ENCODE measurements around the gene HMG20A.
A peak's percentile ranks its signal among the peaks of the same experiment; 100 is the strongest.

HMG20A gene

DNA sequence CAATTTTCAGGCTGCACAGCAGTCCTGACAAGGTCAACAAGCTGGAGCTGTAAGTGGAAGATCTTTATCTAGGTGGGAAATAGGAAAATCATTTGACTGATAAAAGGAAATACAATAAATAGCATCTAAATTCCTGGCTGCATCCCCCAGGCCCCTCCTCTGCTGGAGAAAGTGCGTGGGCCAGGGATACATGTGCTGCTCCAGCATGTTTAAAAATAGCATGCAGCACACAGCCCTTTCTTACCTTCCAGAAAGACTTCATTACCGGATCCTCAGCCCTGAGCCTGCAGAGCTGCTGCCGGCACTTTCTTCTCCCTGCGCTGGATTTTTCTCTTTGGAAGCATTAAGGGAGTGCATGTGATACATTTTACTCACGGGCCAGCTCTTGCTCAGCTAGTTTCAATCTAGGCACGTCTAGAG lies 77.3 kb downstream of the HMG20A start:
- TF ChIP-seq, protein P1, sequence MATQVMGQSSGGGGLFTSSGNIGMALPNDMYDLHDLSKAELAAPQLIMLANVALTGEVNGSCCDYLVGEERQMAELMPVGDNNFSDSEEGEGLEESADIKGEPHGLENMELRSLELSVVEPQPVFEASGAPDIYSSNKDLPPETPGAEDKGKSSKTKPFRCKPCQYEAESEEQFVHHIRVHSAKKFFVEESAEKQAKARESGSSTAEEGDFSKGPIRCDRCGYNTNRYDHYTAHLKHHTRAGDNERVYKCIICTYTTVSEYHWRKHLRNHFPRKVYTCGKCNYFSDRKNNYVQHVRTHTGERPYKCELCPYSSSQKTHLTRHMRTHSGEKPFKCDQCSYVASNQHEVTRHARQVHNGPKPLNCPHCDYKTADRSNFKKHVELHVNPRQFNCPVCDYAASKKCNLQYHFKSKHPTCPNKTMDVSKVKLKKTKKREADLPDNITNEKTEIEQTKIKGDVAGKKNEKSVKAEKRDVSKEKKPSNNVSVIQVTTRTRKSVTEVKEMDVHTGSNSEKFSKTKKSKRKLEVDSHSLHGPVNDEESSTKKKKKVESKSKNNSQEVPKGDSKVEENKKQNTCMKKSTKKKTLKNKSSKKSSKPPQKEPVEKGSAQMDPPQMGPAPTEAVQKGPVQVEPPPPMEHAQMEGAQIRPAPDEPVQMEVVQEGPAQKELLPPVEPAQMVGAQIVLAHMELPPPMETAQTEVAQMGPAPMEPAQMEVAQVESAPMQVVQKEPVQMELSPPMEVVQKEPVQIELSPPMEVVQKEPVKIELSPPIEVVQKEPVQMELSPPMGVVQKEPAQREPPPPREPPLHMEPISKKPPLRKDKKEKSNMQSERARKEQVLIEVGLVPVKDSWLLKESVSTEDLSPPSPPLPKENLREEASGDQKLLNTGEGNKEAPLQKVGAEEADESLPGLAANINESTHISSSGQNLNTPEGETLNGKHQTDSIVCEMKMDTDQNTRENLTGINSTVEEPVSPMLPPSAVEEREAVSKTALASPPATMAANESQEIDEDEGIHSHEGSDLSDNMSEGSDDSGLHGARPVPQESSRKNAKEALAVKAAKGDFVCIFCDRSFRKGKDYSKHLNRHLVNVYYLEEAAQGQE (IDR thresholded peaks at IDR 0.05; ENCODE audit: insufficient read depth in 1 of 2, low read depth in 2 of 2, low read length in 2 of 2) = peak in 1 of 2 experiments; percentile 14; a peak in 1 of 4 replicates
- no peak for TF ChIP-seq SIN3A (IDR thresholded peaks at IDR 0.05; ENCODE audit: borderline replicate concordance, insufficient read depth, low read length)
- no peak for TF ChIP-seq POLR2AphosphoS5 (IDR thresholded peaks at IDR 0.05; ENCODE audit: low read depth, low read length)

DNA sequence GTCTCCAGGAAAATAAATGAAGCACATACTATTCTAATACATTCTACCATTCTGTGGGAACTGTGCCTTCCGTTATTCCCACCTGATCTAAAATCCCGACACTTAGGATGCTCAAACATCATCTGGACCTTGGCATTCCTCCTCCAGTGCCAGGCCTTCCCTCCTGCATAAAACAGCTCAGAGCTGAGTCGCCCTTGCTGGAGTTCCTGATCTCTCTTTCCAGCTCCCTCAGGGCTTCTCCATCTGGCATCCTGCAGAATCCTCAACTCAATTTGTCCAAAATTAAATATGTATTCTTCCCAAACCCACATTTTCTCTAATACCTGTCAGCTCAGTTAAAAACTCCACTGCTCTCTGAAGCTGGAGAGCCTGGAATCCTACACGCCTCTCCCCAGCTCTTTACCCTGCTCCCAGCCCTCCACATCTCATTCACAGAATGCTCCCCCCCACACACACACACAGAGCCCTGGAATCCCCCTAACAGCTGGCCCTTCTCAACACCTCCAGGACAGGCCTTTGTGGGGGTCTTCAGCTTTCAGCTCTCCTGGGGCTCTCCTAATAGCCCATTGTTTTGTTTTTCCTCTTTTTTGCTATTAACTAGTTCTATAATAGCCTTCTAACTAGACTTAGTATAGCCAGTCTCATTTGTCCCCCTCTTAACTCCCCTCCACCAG lies 78.5 kb downstream of the HMG20A start:
- TF ChIP-seq, protein P1 (IDR thresholded peaks at IDR 0.05; ENCODE audit: insufficient read depth in 1 of 2, low read depth in 2 of 2, low read length in 2 of 2) = no peak
- TF ChIP-seq SIN3A (IDR thresholded peaks at IDR 0.05; ENCODE audit: borderline replicate concordance, insufficient read depth, low read length) (no peak), POLR2AphosphoS5 (IDR thresholded peaks at IDR 0.05; ENCODE audit: low read depth, low read length) (no peak), FOXP2 (optimal IDR thresholded peaks at IDR 0.05; ENCODE audit: borderline replicate concordance, extremely low read depth, extremely low read length, insufficient read depth) (no peak), TAF1 (IDR thresholded peaks at IDR 0.05; ENCODE audit: borderline replicate concordance, insufficient read depth, low read length) (no peak)

DNA sequence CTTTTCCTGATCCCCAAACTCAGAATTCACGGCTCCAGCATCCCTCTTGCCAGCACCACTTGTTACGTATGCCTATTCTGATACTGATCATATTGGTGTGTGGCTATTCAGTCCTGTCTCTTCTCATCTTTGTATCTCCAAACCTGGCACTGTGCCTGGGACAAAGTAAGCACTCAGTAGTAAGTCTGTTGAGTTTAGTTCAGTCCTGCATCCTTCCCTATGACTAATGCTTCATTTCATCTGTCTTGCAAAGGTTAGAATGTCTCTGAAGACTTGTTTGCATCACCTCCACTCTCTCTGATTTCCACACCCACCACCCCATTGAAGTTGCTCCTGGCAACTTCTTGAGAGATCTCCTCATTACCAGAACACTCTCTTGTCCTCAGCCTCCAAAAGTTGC lies 80.3 kb downstream of the HMG20A start:
- TF ChIP-seq, protein P1 (IDR thresholded peaks at IDR 0.05; ENCODE audit: insufficient read depth in 1 of 2, low read depth in 2 of 2, low read length in 2 of 2) = no peak
- TF ChIP-seq TAF1 (IDR thresholded peaks at IDR 0.05; ENCODE audit: borderline replicate concordance, insufficient read depth, low read length) (no peak), POLR2AphosphoS5 (IDR thresholded peaks at IDR 0.05; ENCODE audit: low read depth, low read length) (no peak), FOXP2 (optimal IDR thresholded peaks at IDR 0.05; ENCODE audit: borderline replicate concordance, extremely low read depth, extremely low read length, insufficient read depth) (no peak), SIN3A (IDR thresholded peaks at IDR 0.05; ENCODE audit: borderline replicate concordance, insufficient read depth, low read length) (no peak)

DNA sequence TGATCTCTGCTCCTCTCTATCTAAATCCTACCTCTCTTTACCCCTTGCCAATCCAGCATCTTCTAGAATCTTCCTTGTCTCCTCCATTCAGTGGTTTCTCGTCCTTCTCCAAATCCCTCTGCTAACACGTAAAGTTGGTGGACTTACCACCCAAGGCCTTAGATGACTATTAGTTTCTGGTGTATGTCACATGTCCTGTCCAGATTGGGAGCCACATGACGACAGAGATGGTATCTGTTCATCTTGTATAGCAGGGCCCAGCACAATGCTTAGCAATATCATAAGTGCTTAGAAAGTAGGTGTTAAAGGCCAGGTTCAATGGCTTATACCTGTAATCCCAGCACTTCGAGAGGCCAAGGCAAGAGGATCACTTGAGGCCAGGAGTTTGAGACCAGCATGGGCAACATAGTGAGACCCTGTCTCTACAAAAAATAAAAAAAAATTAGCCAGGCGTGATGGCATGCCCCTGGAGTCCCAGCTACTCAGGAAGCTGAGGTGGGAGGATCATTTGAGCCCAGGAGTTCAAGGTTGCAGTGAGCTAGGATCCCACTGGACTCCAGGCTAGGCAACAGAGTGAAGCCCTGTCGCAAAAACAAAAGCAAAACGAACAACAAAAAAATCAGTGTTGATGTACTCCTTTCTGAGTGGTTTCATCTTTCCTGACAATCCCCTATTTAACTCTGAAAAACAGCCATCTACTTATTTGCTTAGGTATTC lies 81.8 kb downstream of the HMG20A start:
- TF ChIP-seq, protein P1 (IDR thresholded peaks at IDR 0.05; ENCODE audit: insufficient read depth in 1 of 2, low read depth in 2 of 2, low read length in 2 of 2) = no peak
- TF ChIP-seq POLR2AphosphoS5 (IDR thresholded peaks at IDR 0.05; ENCODE audit: low read depth, low read length) (no peak), SIN3A (IDR thresholded peaks at IDR 0.05; ENCODE audit: borderline replicate concordance, insufficient read depth, low read length) (no peak), FOXP2 (optimal IDR thresholded peaks at IDR 0.05; ENCODE audit: borderline replicate concordance, extremely low read depth, extremely low read length, insufficient read depth) (no peak), TAF1 (IDR thresholded peaks at IDR 0.05; ENCODE audit: borderline replicate concordance, insufficient read depth, low read length) (no peak)
